ENCODE measurements around the gene VPS52. TPM values are rescaled to one million over a fixed set of nuclear protein-coding genes. Genes with fewer than 3 reads are reported as not detected.

The VPS52 gene
- total RNA-seq, 1 experiment from 2014 or later: 47.1 TPM

- peak within 1 kb of the TSS; percentile 71 for H3K18ac ChIP-seq (ENCODE audit: insufficient read length, low read depth, low read length)
- no peak for DNase-seq
Observed at GRCh38 chr6:33298773-33299236, 27.1 kb upstream of the VPS52 start, which contains the start of gene RGL2. Gene RGL2, minus strand, starts transcription at chr6:33298942. Its CDS starts 332 bp downstream, at chr6:33298610.

More at GRCh38 chr6:33298773-33299236, 27.1 kb upstream of the VPS52 start, which contains the start of gene RGL2:
- Mint-ChIP-seq H3K36me3 (ENCODE audit: insufficient read depth in 1 of 3, low read depth in 3 of 3) (peaks cover 10 to 28% (median 23%) of the 10 kb centered on the region in 3 experiments), H3K27me3 (ENCODE audit: low read depth) (no peaks in the 10 kb centered on the region), H3K4me1 (peaks cover 12 to 20% of the 10 kb centered on the region in 2 experiments), H3K4me3 (peak within 1 kb of the TSS; percentile 98 to 100), H3K9me3 (no peaks in the 10 kb centered on the region), H3K27ac (peak within 1 kb of the TSS; percentile 98 to 99 (median 98))
- H3K79me2 ChIP-seq (ENCODE audit: insufficient read depth, low read length): peaks cover 3% of the 10 kb centered on the region; the same call in 1 of the 2 replicates
- peaks cover 22% of the 10 kb centered on the region for H3K23me2 ChIP-seq (ENCODE audit: insufficient read length, low read depth, low read length, poor library complexity, severe bottlenecking)
- H3K9ac ChIP-seq (ENCODE audit: extremely low read depth, insufficient read length, low read length): peak within 1 kb of the TSS; percentile 85
- H2BK12ac ChIP-seq (ENCODE audit: insufficient read length, low read depth, low read length): no peak within 1 kb of the TSS
- no peak within 1 kb of the TSS for H2BK20ac ChIP-seq (ENCODE audit: low read depth, low read length, poor library complexity, severe bottlenecking)
- TF ChIP-seq CTCF (conservative IDR thresholded peaks at IDR 0.05): no peak
- H2BK120ac ChIP-seq (ENCODE audit: low read depth, low read length, poor library complexity, severe bottlenecking): no peak within 1 kb of the TSS
- H2BK15ac ChIP-seq (ENCODE audit: low read depth, low read length): no peak within 1 kb of the TSS
- H3K79me1 ChIP-seq (ENCODE audit: insufficient read depth, low read depth, low read length, poor library complexity, severe bottlenecking): no peaks in the 10 kb centered on the region
- no peak within 1 kb of the TSS for H4K8ac ChIP-seq (replicated peaks; ENCODE audit: insufficient read length, low read depth, low read length)
- H2AK5ac ChIP-seq (ENCODE audit: insufficient read length, low read length): no peak within 1 kb of the TSS
- peak within 1 kb of the TSS; percentile 90 for H3K4me2 ChIP-seq (ENCODE audit: insufficient read depth, insufficient read length, low read length)
- H2AFZ ChIP-seq (ENCODE audit: low read length): no peak within 1 kb of the TSS
- no peak within 1 kb of the TSS for H4K91ac ChIP-seq (ENCODE audit: insufficient read length, low read depth, low read length)
- H3K56ac ChIP-seq (ENCODE audit: insufficient read length, low read depth, low read length): peak within 1 kb of the TSS; percentile 7
- no peak within 1 kb of the TSS for H3T11ph ChIP-seq (ENCODE audit: low read length)
- H3K4me1 ChIP-seq (ENCODE audit: insufficient read depth, low read length): no peaks in the 10 kb centered on the region
- H2BK5ac ChIP-seq (ENCODE audit: insufficient read length, low read length): no peak within 1 kb of the TSS
- H3K9me3 ChIP-seq (ENCODE audit: control insufficient read depth, low read depth, low read length): no peaks in the 10 kb centered on the region
- H3K23ac ChIP-seq (ENCODE audit: insufficient read length, low read depth, low read length): no peak within 1 kb of the TSS
- no CpG with 5 or more reads among the region's 34 CpGs for WGBS (ENCODE audit: extremely low coverage, insufficient read length, low lambda C conversion rate)
- no peaks in the 10 kb centered on the region for H4K20me1 ChIP-seq (ENCODE audit: control insufficient read depth, insufficient read depth, insufficient read length)
- no peak within 1 kb of the TSS for H3K4ac ChIP-seq (ENCODE audit: low read depth, low read length)
- H3K14ac ChIP-seq (ENCODE audit: insufficient read depth, low read length): peak within 1 kb of the TSS; percentile 80
- H3K27me3 ChIP-seq (ENCODE audit: insufficient read depth, low read length): no peaks in the 10 kb centered on the region
- no peak within 1 kb of the TSS for H4K5ac ChIP-seq (ENCODE audit: insufficient read length, low read depth, low read length)
- H3K27ac ChIP-seq (ENCODE audit: insufficient read length, low read depth, low read length): peak within 1 kb of the TSS; percentile 91
